ENCODE data around the gene CEP41.

CEP41 gene

DNA sequence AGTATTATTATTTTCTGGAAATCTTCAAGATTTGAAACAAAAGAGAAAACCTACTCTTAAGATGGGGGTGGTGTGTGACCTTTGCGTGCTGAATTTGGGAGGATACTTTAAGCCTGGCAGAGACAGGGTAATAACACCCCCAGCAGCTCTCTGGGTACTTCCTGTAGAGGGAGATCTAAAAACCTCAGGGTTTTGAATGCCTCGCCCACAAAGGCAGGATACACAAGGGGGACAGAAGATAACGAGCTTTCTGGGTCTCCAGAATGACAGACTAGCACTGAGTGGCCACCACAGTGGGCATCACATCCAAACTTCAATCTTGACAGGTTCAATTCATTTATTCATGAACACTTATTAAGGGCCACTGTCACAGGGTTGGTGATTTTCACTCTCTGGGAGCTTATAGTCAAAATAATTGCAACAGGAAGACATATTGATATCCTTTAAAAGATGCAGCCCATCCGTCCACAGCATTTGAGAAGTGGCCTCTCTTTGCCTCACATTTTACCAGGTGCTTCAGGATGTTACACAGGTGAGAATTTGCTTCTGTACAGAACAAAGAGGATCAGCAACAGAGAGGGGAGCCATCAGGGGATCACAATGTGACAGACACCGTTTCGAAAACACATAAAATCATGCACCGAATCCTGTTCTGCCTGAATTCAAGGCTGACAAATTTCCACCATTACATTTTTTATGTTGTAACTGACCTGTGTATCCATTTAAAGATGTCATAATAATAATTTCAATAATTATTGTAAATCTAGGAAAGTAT is 46.2 kb downstream of the CEP41 start:
- Histone ChIP-seq H3K4me2 (ENCODE audit: low read depth, low read length) (no peak overlapping the region), H3K4me1 (ENCODE audit: low read length) (no peaks in the 10 kb centered on the region), H3K9ac (ENCODE audit: low read length) (no peak overlapping the region), H3K9me3 (replicated peaks; ENCODE audit: insufficient read depth, low read length) (no peaks in the 10 kb centered on the region), H3K4me3 (ENCODE audit: low read length) (no peak overlapping the region), H2AFZ (ENCODE audit: low read length) (no peak overlapping the region), H3K36me3 (replicated peaks; ENCODE audit: insufficient read depth, low read length) (no peaks in the 10 kb centered on the region), H3K79me2 (ENCODE audit: low read length) (no peaks in the 10 kb centered on the region), H3K9me2 (replicated peaks; ENCODE audit: insufficient read depth, low read length) (no peaks in the 10 kb centered on the region), H3F3A (ENCODE audit: insufficient read depth, low read length) (no peaks in the 10 kb centered on the region), H3K27ac (ENCODE audit: low read length) (no peak overlapping the region), H3K27me3 (replicated peaks; ENCODE audit: insufficient read depth, low read length) (no peaks in the 10 kb centered on the region), H4K20me1 (ENCODE audit: insufficient read depth, low read length) (no peaks in the 10 kb centered on the region)
- DNase-seq, result no peak
- TF ChIP-seq EZH2 (optimal IDR thresholded peaks at IDR 0.05; ENCODE audit: low read depth, low read length) (no peak), EZH2phosphoT487 (IDR thresholded peaks at IDR 0.05; ENCODE audit: low read length) (no peak)
- TF ChIP-seq, protein P1, sequence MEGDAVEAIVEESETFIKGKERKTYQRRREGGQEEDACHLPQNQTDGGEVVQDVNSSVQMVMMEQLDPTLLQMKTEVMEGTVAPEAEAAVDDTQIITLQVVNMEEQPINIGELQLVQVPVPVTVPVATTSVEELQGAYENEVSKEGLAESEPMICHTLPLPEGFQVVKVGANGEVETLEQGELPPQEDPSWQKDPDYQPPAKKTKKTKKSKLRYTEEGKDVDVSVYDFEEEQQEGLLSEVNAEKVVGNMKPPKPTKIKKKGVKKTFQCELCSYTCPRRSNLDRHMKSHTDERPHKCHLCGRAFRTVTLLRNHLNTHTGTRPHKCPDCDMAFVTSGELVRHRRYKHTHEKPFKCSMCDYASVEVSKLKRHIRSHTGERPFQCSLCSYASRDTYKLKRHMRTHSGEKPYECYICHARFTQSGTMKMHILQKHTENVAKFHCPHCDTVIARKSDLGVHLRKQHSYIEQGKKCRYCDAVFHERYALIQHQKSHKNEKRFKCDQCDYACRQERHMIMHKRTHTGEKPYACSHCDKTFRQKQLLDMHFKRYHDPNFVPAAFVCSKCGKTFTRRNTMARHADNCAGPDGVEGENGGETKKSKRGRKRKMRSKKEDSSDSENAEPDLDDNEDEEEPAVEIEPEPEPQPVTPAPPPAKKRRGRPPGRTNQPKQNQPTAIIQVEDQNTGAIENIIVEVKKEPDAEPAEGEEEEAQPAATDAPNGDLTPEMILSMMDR (IDR thresholded peaks at IDR 0.05; ENCODE audit: low read length), result no peak

DNA sequence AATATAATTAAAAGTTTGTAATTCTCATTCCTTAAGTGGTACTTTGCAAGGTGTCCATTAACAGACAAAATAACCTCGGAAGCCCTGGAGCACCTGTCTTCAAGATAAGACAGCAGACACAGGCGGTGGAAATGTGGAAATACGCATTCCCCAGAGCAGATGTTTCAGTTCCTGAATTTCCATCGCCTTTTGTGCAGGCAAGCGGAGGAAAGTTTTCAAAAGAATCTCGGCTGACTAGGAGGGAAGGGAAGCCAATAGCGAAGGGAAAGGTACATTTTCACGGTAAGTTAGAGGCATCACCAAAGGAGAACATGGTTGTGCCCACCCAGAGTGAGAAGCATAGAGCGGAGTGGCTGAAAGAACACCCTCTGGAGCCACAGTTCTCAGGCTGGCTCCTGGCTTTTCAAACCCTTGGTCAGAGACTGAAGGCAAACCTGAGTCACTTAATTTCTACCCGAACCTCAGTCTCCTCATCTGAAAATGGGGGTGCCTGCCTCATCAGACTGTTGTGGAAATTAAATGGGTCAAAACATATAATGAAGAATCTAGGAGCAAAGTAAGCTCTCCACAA is 46.9 kb downstream of the CEP41 start:
- H3K27ac ChIP-seq (ENCODE audit: low read length), result no peak overlapping the region
- DNase-seq, result no peak

DNA sequence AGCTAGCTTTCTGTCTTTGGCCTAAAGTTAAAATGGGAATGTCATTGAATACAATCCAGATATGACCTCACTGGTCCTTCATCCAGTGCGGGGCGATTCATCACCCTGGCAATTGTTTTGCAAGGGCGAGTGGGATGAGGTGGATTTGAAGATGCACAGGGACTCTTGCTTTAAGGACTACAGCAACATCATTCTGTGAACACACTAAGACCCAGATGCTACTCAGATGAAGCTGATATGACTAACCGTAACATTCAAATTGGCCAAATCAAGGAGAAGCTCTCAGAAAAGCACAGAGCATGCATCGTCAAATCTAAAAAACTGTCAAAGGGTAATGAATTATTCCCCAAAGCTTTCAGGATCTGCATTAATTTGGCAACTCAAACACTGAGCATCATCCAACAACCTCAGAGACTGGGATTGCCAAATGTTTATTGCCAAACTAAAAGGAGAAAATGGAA is 47.7 kb downstream of the CEP41 start:
- H2AFZ ChIP-seq (ENCODE audit: low read length), result no peak overlapping the region
- no peak for TF ChIP-seq EZH2phosphoT487 (IDR thresholded peaks at IDR 0.05; ENCODE audit: low read length)
- TF ChIP-seq EZH2 (optimal IDR thresholded peaks at IDR 0.05; ENCODE audit: low read depth, low read length), result no peak
- TF ChIP-seq, protein P1 (IDR thresholded peaks at IDR 0.05; ENCODE audit: low read length), result no peak
- H3K9me3 ChIP-seq (replicated peaks; ENCODE audit: insufficient read depth, low read length), result no peaks in the 10 kb centered on the region
- H3K4me3 ChIP-seq (ENCODE audit: low read length), result no peak overlapping the region
- H3K4me1 ChIP-seq (ENCODE audit: low read length), result no peaks in the 10 kb centered on the region
- H3K27me3 ChIP-seq (replicated peaks; ENCODE audit: insufficient read depth, low read length), result no peaks in the 10 kb centered on the region
- H3F3A ChIP-seq (ENCODE audit: insufficient read depth, low read length), result no peaks in the 10 kb centered on the region
- no peaks in the 10 kb centered on the region for H3K79me2 ChIP-seq (ENCODE audit: low read length)
- no peaks in the 10 kb centered on the region for H3K36me3 ChIP-seq (replicated peaks; ENCODE audit: insufficient read depth, low read length)
- H3K9me2 ChIP-seq (replicated peaks; ENCODE audit: insufficient read depth, low read length), result no peaks in the 10 kb centered on the region
- no peak overlapping the region for H3K4me2 ChIP-seq (ENCODE audit: low read depth, low read length)
- DNase-seq, result no peak
- no peak overlapping the region for H3K27ac ChIP-seq (ENCODE audit: low read length)
- H4K20me1 ChIP-seq (ENCODE audit: insufficient read depth, low read length), result no peaks in the 10 kb centered on the region
- no peak overlapping the region for H3K9ac ChIP-seq (ENCODE audit: low read length)

More for the DNA sequence above, 46.9 kb downstream of the CEP41 start:
- no peak overlapping the region for H3K9ac ChIP-seq (ENCODE audit: low read length)
- no peak overlapping the region for H3K4me2 ChIP-seq (ENCODE audit: low read depth, low read length)
- H3K27me3 ChIP-seq (replicated peaks; ENCODE audit: insufficient read depth, low read length), result no peaks in the 10 kb centered on the region
- no peaks in the 10 kb centered on the region for H3K4me1 ChIP-seq (ENCODE audit: low read length)
- no peaks in the 10 kb centered on the region for H3K79me2 ChIP-seq (ENCODE audit: low read length)
- H3K9me3 ChIP-seq (replicated peaks; ENCODE audit: insufficient read depth, low read length), result no peaks in the 10 kb centered on the region
- TF ChIP-seq EZH2 (optimal IDR thresholded peaks at IDR 0.05; ENCODE audit: low read depth, low read length), result no peak
- TF ChIP-seq, protein P1 (IDR thresholded peaks at IDR 0.05; ENCODE audit: low read length), result no peak
- no peak for TF ChIP-seq EZH2phosphoT487 (IDR thresholded peaks at IDR 0.05; ENCODE audit: low read length)
- H2AFZ ChIP-seq (ENCODE audit: low read length), result no peak overlapping the region
- no peaks in the 10 kb centered on the region for H3F3A ChIP-seq (ENCODE audit: insufficient read depth, low read length)
- no peaks in the 10 kb centered on the region for H4K20me1 ChIP-seq (ENCODE audit: insufficient read depth, low read length)
- H3K36me3 ChIP-seq (replicated peaks; ENCODE audit: insufficient read depth, low read length), result no peaks in the 10 kb centered on the region
- H3K4me3 ChIP-seq (ENCODE audit: low read length), result no peak overlapping the region
- H3K9me2 ChIP-seq (replicated peaks; ENCODE audit: insufficient read depth, low read length), result no peaks in the 10 kb centered on the region
